HEK293 (cell line): ENCODE results near the gene RHOBTB3.

Experiments used
- BCL11B ChIP-seq: fragments of 450-650 bp; formaldehyde crosslinking; IDR thresholded peaks from 2 replicates; pipeline ENCODE4 v1.5.1; 2016; ENCODE audit warnings: low read depth, missing biosample characterization, missing genetic modification characterization
- GLIS1 ChIP-seq: fragments of 450-650 bp; formaldehyde crosslinking; IDR thresholded peaks from 2 replicates; pipeline ENCODE4 v1.5.1; 2016; ENCODE audit warnings: missing biosample characterization, missing genetic modification characterization
- KLF16 ChIP-seq: fragments of 450-650 bp; formaldehyde crosslinking; IDR thresholded peaks from 2 replicates; pipeline ENCODE4 v1.5.1; 2017; ENCODE audit warnings: missing biosample characterization, missing genetic modification characterization
- KLF9 ChIP-seq: fragments of 450-650 bp; formaldehyde crosslinking; IDR thresholded peaks from 2 replicates; pipeline ENCODE4 v1.5.1; 2016; ENCODE audit warnings: missing biosample characterization, missing genetic modification characterization, low read depth
- MYNN ChIP-seq: fragments of 450-650 bp; formaldehyde crosslinking; IDR thresholded peaks from 2 replicates; pipeline ENCODE4 v1.5.1; 2016; ENCODE audit warnings: missing biosample characterization, missing genetic modification characterization, borderline replicate concordance
- SALL2 ChIP-seq: fragments of 450-650 bp; formaldehyde crosslinking; IDR thresholded peaks from 2 replicates; pipeline ENCODE4 v1.5.0; 2017; ENCODE audit warnings: missing biosample characterization, mild to moderate bottlenecking, missing genetic modification characterization, borderline replicate concordance
- YY2 ChIP-seq: fragments of 450-650 bp; formaldehyde crosslinking; IDR thresholded peaks from 2 replicates; pipeline ENCODE4 v1.5.1; 2016; ENCODE audit warnings: missing biosample characterization, missing genetic modification characterization
- ZFP3 ChIP-seq: fragments of 450-650 bp; formaldehyde crosslinking; IDR thresholded peaks from 2 replicates; pipeline ENCODE4 v1.5.1; 2016; ENCODE audit warnings: low read depth, missing biosample characterization, missing genetic modification characterization
- ZNF112 ChIP-seq: fragments of 450-650 bp; formaldehyde crosslinking; IDR thresholded peaks from 2 replicates; pipeline ENCODE4 v1.5.0; 2017; ENCODE audit warnings: missing biosample characterization, missing genetic modification characterization
- ZNF146 ChIP-seq: fragments of 450-650 bp; formaldehyde crosslinking; IDR thresholded peaks from 2 replicates; pipeline ENCODE4 v1.5.1; 2016; ENCODE audit warnings: missing biosample characterization, missing genetic modification characterization
- ZNF184 ChIP-seq: fragments of 450-650 bp; IDR thresholded peaks from 2 replicates; pipeline ENCODE4 v1.5.1; 2018; ENCODE audit warnings: missing biosample characterization, mild to moderate bottlenecking, missing genetic modification characterization
- ZNF311 ChIP-seq: fragments of 450-650 bp; formaldehyde crosslinking; IDR thresholded peaks from 2 replicates; pipeline ENCODE4 v1.5.1; 2017; ENCODE audit warnings: missing biosample characterization, missing genetic modification characterization, borderline replicate concordance
- ZNF324 ChIP-seq: fragments of 450-650 bp; formaldehyde crosslinking; IDR thresholded peaks from 2 replicates; pipeline ENCODE4 v1.5.1; 2016; ENCODE audit warnings: missing biosample characterization, missing genetic modification characterization
- ZNF354C ChIP-seq: fragments of 450-650 bp; formaldehyde crosslinking; IDR thresholded peaks from 2 replicates; pipeline ENCODE4 v1.5.1; 2016; ENCODE audit warnings: missing biosample characterization, missing genetic modification characterization, low read depth, borderline replicate concordance
- ZNF394 ChIP-seq: fragments of 450-650 bp; formaldehyde crosslinking; IDR thresholded peaks from 2 replicates; pipeline ENCODE4 v1.5.1; 2016; ENCODE audit warnings: missing biosample characterization, missing genetic modification characterization, mild to moderate bottlenecking, moderate library complexity, borderline replicate concordance
- ZNF530 ChIP-seq: fragments of 450-650 bp; formaldehyde crosslinking; IDR thresholded peaks from 2 replicates; pipeline ENCODE4 v1.5.1; 2016; ENCODE audit warnings: low read depth, missing biosample characterization, missing genetic modification characterization
- ZNF624 ChIP-seq: fragments of 450-650 bp; formaldehyde crosslinking; IDR thresholded peaks from 2 replicates; pipeline ENCODE4 v1.5.1; 2017; ENCODE audit warnings: missing biosample characterization, missing genetic modification characterization
- ZNF626 ChIP-seq: fragments of 450-650 bp; sonication (Bioruptor Pico); formaldehyde crosslinking; IDR thresholded peaks from 2 replicates; pipeline ENCODE4 v1.5.1; 2018; ENCODE audit warnings: missing biosample characterization, missing genetic modification characterization, inconsistent platforms
- ZNF664 ChIP-seq: fragments of 450-650 bp; formaldehyde crosslinking; IDR thresholded peaks from 2 replicates; pipeline ENCODE4 v1.5.1; 2016; ENCODE audit warnings: missing biosample characterization, missing genetic modification characterization
- ZNF768 ChIP-seq: fragments of 450-650 bp; formaldehyde crosslinking; IDR thresholded peaks from 2 replicates; pipeline ENCODE4 v1.5.1; 2018; ENCODE audit warnings: missing biosample characterization, mild to moderate bottlenecking, missing genetic modification characterization
- TF ChIP-seq, protein P1 (sequence below): fragments of 450-650 bp; formaldehyde crosslinking; IDR thresholded peaks from 2 replicates; pipeline ENCODE4 v1.5.1; 2017; ENCODE audit warnings: missing biosample characterization, missing genetic modification characterization
- TF ChIP-seq, protein P2 (sequence below): fragments of 450-650 bp; formaldehyde crosslinking; IDR thresholded peaks from 2 replicates; pipeline ENCODE4 v1.5.1; 2016; ENCODE audit warnings: missing biosample characterization, missing genetic modification characterization
- TF ChIP-seq, protein P3 (sequence below): fragments of 450-650 bp; formaldehyde crosslinking; IDR thresholded peaks from 2 replicates; pipeline ENCODE4 v1.5.1; 2016; ENCODE audit warnings: missing biosample characterization, missing genetic modification characterization
- TF ChIP-seq, protein P4 (sequence below): fragments of 450-650 bp; formaldehyde crosslinking; IDR thresholded peaks from 2 replicates; pipeline ENCODE4 v1.5.1; 2016; ENCODE audit warnings: missing biosample characterization, missing genetic modification characterization
- TF ChIP-seq, protein P5 (sequence below): fragments of 450-650 bp; formaldehyde crosslinking; IDR thresholded peaks from 2 replicates; pipeline ENCODE4 v1.5.1; 2016; ENCODE audit warnings: missing biosample characterization, missing genetic modification characterization
- TF ChIP-seq, protein P6 (sequence below): fragments of 450-650 bp; formaldehyde crosslinking; optimal IDR thresholded peaks from 2 replicates; pipeline ENCODE3; 2016; ENCODE audit warnings: missing biosample characterization, mild to moderate bottlenecking, missing genetic modification characterization

Gene RHOBTB3

DNA sequence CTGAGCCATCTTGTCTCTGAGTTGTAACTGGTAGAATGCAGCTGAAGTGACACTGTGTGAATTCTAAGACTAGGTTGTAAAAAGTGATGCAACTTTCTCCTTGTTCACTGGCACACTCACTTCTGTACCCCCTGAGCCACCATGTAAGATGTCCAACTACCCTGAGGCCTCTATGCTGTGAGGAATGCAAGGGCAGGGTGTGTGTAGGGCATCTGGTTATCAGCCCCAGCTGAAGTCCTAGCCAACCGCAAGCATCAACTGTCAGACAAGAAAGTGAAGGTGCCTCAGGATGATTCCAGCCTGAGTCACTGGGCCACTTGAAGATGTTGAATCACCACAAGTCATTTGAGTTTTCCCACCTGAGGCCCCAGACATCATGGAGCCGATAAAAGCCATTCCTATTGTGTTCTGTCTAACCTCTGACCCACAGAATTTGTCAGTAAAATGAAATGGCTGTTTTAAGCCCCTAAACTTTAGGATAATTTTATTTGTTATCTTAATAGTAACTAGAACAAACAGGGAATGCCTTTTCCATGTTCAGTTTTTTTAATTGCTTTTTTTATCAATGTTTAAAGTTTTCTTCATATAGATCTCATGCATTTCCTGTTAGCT lies 18.7 kb upstream of the RHOBTB3 start (continued):
- TF ChIP-seq, protein P1, sequence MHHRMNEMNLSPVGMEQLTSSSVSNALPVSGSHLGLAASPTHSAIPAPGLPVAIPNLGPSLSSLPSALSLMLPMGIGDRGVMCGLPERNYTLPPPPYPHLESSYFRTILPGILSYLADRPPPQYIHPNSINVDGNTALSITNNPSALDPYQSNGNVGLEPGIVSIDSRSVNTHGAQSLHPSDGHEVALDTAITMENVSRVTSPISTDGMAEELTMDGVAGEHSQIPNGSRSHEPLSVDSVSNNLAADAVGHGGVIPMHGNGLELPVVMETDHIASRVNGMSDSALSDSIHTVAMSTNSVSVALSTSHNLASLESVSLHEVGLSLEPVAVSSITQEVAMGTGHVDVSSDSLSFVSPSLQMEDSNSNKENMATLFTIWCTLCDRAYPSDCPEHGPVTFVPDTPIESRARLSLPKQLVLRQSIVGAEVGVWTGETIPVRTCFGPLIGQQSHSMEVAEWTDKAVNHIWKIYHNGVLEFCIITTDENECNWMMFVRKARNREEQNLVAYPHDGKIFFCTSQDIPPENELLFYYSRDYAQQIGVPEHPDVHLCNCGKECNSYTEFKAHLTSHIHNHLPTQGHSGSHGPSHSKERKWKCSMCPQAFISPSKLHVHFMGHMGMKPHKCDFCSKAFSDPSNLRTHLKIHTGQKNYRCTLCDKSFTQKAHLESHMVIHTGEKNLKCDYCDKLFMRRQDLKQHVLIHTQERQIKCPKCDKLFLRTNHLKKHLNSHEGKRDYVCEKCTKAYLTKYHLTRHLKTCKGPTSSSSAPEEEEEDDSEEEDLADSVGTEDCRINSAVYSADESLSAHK (tag by site-specific recombination) = peak; percentile 26; the same call in 1 of the 2 replicates
- TF ChIP-seq MYNN (tag by site-specific recombination) = no peak
- TF ChIP-seq YY2 = peak; percentile 27; the same call in 1 of the 2 replicates
- TF ChIP-seq SALL2 (tag by site-specific recombination) = no peak
- TF ChIP-seq ZNF324 = 0 out of 2 replicates have a peak, but pooled peaks have one; percentile 49
- TF ChIP-seq ZNF354C (tag by site-specific recombination) = no peak
- no peak for TF ChIP-seq ZFP3 (tag by site-specific recombination)
- TF ChIP-seq ZNF112 = no peak
- TF ChIP-seq ZNF768 (tag by site-specific recombination) = no peak
- peak; percentile 74 for TF ChIP-seq ZNF394 (tag by site-specific recombination)
- TF ChIP-seq, protein P2, sequence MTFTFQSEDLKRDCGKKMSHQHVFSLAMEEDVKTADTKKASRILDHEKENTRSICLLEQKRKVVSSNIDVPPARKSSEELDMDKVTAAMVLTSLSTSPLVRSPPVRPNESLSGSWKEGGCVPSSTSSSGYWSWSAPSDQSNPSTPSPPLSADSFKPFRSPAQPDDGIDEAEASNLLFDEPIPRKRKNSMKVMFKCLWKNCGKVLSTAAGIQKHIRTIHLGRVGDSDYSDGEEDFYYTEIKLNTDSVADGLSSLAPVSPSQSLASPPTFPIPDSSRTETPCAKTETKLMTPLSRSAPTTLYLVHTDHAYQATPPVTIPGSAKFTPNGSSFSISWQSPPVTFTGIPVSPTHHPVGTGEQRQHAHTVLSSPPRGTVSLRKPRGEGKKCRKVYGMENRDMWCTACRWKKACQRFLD (tag by site-specific recombination) = no peak
- no peak for TF ChIP-seq ZNF626
- TF ChIP-seq, protein P3, sequence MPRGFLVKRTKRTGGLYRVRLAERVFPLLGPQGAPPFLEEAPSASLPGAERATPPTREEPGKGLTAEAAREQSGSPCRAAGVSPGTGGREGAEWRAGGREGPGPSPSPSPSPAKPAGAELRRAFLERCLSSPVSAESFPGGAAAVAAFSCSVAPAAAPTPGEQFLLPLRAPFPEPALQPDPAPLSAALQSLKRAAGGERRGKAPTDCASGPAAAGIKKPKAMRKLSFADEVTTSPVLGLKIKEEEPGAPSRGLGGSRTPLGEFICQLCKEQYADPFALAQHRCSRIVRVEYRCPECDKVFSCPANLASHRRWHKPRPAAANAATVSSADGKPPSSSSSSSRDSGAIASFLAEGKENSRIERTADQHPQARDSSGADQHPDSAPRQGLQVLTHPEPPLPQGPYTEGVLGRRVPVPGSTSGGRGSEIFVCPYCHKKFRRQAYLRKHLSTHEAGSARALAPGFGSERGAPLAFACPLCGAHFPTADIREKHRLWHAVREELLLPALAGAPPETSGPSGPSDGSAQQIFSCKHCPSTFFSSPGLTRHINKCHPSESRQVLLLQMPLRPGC = peak; percentile 88
- no peak for TF ChIP-seq ZNF311 (tag by site-specific recombination)
- no peak for TF ChIP-seq ZNF624
- TF ChIP-seq, protein P4, sequence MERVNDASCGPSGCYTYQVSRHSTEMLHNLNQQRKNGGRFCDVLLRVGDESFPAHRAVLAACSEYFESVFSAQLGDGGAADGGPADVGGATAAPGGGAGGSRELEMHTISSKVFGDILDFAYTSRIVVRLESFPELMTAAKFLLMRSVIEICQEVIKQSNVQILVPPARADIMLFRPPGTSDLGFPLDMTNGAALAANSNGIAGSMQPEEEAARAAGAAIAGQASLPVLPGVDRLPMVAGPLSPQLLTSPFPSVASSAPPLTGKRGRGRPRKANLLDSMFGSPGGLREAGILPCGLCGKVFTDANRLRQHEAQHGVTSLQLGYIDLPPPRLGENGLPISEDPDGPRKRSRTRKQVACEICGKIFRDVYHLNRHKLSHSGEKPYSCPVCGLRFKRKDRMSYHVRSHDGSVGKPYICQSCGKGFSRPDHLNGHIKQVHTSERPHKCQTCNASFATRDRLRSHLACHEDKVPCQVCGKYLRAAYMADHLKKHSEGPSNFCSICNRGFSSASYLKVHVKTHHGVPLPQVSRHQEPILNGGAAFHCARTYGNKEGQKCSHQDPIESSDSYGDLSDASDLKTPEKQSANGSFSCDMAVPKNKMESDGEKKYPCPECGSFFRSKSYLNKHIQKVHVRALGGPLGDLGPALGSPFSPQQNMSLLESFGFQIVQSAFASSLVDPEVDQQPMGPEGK (tag by site-specific recombination) = peak; percentile 74
- TF ChIP-seq KLF16 (tag by site-specific recombination) = no peak
- TF ChIP-seq ZNF530 (tag by site-specific recombination) = no peak
- TF ChIP-seq KLF9 (tag by site-specific recombination) = no peak
- peak; percentile 71 for TF ChIP-seq ZNF184 (tag by site-specific recombination)
- no peak for TF ChIP-seq ZNF146
- TF ChIP-seq, protein P5, sequence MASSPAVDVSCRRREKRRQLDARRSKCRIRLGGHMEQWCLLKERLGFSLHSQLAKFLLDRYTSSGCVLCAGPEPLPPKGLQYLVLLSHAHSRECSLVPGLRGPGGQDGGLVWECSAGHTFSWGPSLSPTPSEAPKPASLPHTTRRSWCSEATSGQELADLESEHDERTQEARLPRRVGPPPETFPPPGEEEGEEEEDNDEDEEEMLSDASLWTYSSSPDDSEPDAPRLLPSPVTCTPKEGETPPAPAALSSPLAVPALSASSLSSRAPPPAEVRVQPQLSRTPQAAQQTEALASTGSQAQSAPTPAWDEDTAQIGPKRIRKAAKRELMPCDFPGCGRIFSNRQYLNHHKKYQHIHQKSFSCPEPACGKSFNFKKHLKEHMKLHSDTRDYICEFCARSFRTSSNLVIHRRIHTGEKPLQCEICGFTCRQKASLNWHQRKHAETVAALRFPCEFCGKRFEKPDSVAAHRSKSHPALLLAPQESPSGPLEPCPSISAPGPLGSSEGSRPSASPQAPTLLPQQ = peak; percentile 95
- TF ChIP-seq ZNF664 (tag by site-specific recombination) = no peak
- 0 out of 2 replicates have a peak, but pooled peaks have one; percentile 18 for TF ChIP-seq GLIS1 (tag by site-specific recombination)
- TF ChIP-seq, protein P6, sequence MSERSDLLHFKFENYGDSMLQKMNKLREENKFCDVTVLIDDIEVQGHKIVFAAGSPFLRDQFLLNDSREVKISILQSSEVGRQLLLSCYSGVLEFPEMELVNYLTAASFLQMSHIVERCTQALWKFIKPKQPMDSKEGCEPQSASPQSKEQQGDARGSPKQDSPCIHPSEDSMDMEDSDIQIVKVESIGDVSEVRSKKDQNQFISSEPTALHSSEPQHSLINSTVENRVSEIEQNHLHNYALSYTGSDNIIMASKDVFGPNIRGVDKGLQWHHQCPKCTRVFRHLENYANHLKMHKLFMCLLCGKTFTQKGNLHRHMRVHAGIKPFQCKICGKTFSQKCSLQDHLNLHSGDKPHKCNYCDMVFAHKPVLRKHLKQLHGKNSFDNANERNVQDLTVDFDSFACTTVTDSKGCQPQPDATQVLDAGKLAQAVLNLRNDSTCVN (tag by site-specific recombination) = no peak
- TF ChIP-seq BCL11B = no peak
